IMR-90 (cell line): ENCODE results near the gene HCFC1R1. TPM values are rescaled to one million over a fixed set of nuclear protein-coding genes. Genes with fewer than 3 reads are reported as not detected.

Experiments
- CTCF ChIP-seq: conservative IDR thresholded peaks from 2 replicates; pipeline ENCODE4 v1.5.1; 2012; ENCODE audit warnings: mild to moderate bottlenecking, low read depth, low read length, improper control_type of control experiment
- MXI1 ChIP-seq: IDR thresholded peaks from 2 replicates; pipeline ENCODE4 v1.6.1; 2012; ENCODE audit warnings: low read depth, mild to moderate bottlenecking, low read length, moderate library complexity, borderline replicate concordance
- POLR2A ChIP-seq: IDR thresholded peaks from 2 replicates; pipeline ENCODE4 v1.6.1; 2012; ENCODE audit warnings: mild to moderate bottlenecking, low read depth, low read length
- RAD21 ChIP-seq: IDR thresholded peaks from 2 replicates; pipeline ENCODE4 v1.6.1; 2012; ENCODE audit warnings: low read length, improper control_type of control experiment
- polyA plus RNA-seq, 3 experiments: library from polyadenylated mRNA; depleted of rRNA; stranded (reverse); fragments of >200 nt; gene quantifications; 2 replicates each; pipeline ENCODE4 v1.2.3, GENCODE V29; 2012; ENCODE audit warnings: low replicate concordance in 1 of 3
- total RNA-seq: library from RNA; depleted of rRNA; stranded (reverse); fragments of >200 nt; gene quantifications from 2 replicates; pipeline ENCODE4 v1.2.3, GENCODE V29; 2012

The HCFC1R1 gene
- total and polyA plus RNA-seq, 2 of the 4 experiments (the other 2 are of a cell fraction), result 7.2 to 57.9 TPM

GRCh38 chr16:3020604-3021448 lies 2.9 kb downstream of the HCFC1R1 start (continued):
- no peak for TF ChIP-seq CTCF
- no peak for TF ChIP-seq MXI1
- TF ChIP-seq POLR2A, result peak; percentile 34
- TF ChIP-seq RAD21, result no peak
